Measurements from ENCODE around the gene VPS26B.

- TF ChIP-seq POLR2A (IDR thresholded peaks at IDR 0.05) (no peak), CTCF (IDR thresholded peaks at IDR 0.05) (no peak)
These were observed 1.4 kb upstream of the VPS26B start for GRCh38 chr11:134223121-134223520.
